AG09309 (cell line): ENCODE measurements around the gene GOLGA3.

Experiments used
- DNase-seq: peaks from one replicate; pipeline ENCODE4 v3.0.0-alpha.2; 2010; ENCODE audit warnings: low read depth
- H3K4me3 ChIP-seq: 2 replicates; pipeline ENCODE4 v1.5.1; 2011; ENCODE audit warnings: mild to moderate bottlenecking, low read depth, low read length, moderate library complexity; ENCODE audit not compliant: control insufficient read depth
- CTCF ChIP-seq: IDR thresholded peaks from 2 replicates; pipeline ENCODE4 v1.5.1; 2011; ENCODE audit warnings: mild to moderate bottlenecking, low read depth, low read length, inconsistent platforms; ENCODE audit not compliant: insufficient read depth, control insufficient read depth; ENCODE audit errors: missing control alignments

The GOLGA3 gene

GRCh38 chr12:132827763-132828703, 636 bp downstream of the GOLGA3 start:
- DNase-seq, result peak; percentile 38
- no peak for TF ChIP-seq CTCF
- H3K4me3 ChIP-seq, result peak overlapping the region; percentile 86

- H3K4me3 ChIP-seq, result no peak overlapping the region
- no peak for DNase-seq
- no peak for TF ChIP-seq CTCF
Observed at GRCh38 chr12:132825861-132826260, 2.8 kb downstream of the GOLGA3 start.

- no peak overlapping the region for H3K4me3 ChIP-seq
- TF ChIP-seq CTCF, result no peak
- DNase-seq, result no peak
Observed at GRCh38 chr12:132825089-132825488, 3.6 kb downstream of the GOLGA3 start.

- no peak for TF ChIP-seq CTCF
- H3K4me3 ChIP-seq, result no peak overlapping the region
- DNase-seq, result no peak
Observed at GRCh38 chr12:132824053-132824452, 4.6 kb downstream of the GOLGA3 start.

- no peak for DNase-seq
- TF ChIP-seq CTCF, result no peak
- no peak overlapping the region for H3K4me3 ChIP-seq
Observed at GRCh38 chr12:132818562-132818961, 10.1 kb downstream of the GOLGA3 start.

- H3K4me3 ChIP-seq, result no peak overlapping the region
- no peak for TF ChIP-seq CTCF
- no peak for DNase-seq
Observed at GRCh38 chr12:132814232-132814631, 14.4 kb downstream of the GOLGA3 start.
